HepG2 (cell line): ENCODE measurements around the gene RBMS2. TPM values are rescaled to one million over a fixed set of nuclear protein-coding genes. Genes with fewer than 3 reads are reported as not detected.

Experiments used
- ATAC-seq: fragments of 200-7000 bp; cut with Tn5 transposase; 3 replicates; pipeline ENCODE4 v1.9.1; 2020; ENCODE audit warnings: mild to moderate bottlenecking, moderate library complexity
- BruUV-seq: library from RNA; stranded (reverse); fragments of 400-500 nt; replicated peaks from 2 replicates; lab custom pipeline; 2021; lab: Mats Ljungman, UMichigan
- CTCF ChIA-PET: fragments of 300-600 bp; formaldehyde crosslinking; extraction: SDS; loops from one replicate; lab custom pipeline; 2021; ENCODE audit warnings: low total read pairs, inconsistent platforms, low intra/inter-chr PET ratio; lab: Yijun Ruan, JAX
- POLR2A ChIA-PET: fragments of 350-600 bp; sonication (Branson Sonifier 250); formaldehyde crosslinking; loops from one replicate; lab custom pipeline; 2020; ENCODE audit warnings: antibody characterized with exemption, inconsistent platforms; lab: Yijun Ruan, JAX
- DNase-seq: peaks from one replicate; pipeline ENCODE4 v3.0.0-alpha.2; 2015; ENCODE audit warnings: low spot score
- FAIRE-seq: peaks from 3 replicates; lab custom pipeline; 2011; peaks lifted over from hg19 to GRCh38; lab: Jason Lieb, UNC
- H2AFZ ChIP-seq: one replicate; pipeline ENCODE4 v1.6.1; 2011; ENCODE audit warnings: low read length, inconsistent platforms
- H3K27ac ChIP-seq: fragments of 300-600 bp; 3 replicates; pipeline ENCODE4 v1.8.0; 2011; ENCODE audit warnings: mixed run types, mild to moderate bottlenecking, mixed read lengths, low read length, inconsistent platforms; ENCODE audit not compliant: insufficient read depth; ENCODE audit errors: extremely low read length
- H3K27me3 ChIP-seq, 2 experiments: fragments of 200-600 bp in 1 of 2; 2 replicates in 1 of 2; 3 replicates in 1 of 2; pipeline versions ENCODE4 v1.6.0 to v1.8.0; 2011; ENCODE audit warnings: low read length in 2 of 2, mild to moderate bottlenecking in 2 of 2, moderate library complexity in 2 of 2, inconsistent platforms in 1 of 2; ENCODE audit not compliant: insufficient read depth in 2 of 2, control insufficient read depth in 1 of 2
- H3K36me3 ChIP-seq, 2 experiments: fragments of 200-600 bp in 1 of 2; replicated peaks in 1 of 2; 2 replicates in 1 of 2; 3 replicates in 1 of 2; pipeline versions ENCODE4 v1.5.1 to v1.8.0; 2011; ENCODE audit warnings: low read length in 2 of 2, inconsistent platforms in 1 of 2; ENCODE audit not compliant: insufficient read depth in 2 of 2, control insufficient read depth in 1 of 2
- H3K4me1 ChIP-seq: 2 replicates; pipeline ENCODE4 v1.5.1; 2012; ENCODE audit warnings: low read length, inconsistent platforms; ENCODE audit not compliant: insufficient read depth
- H3K4me2 ChIP-seq: 2 replicates; pipeline ENCODE4 v1.6.0; 2011; ENCODE audit warnings: low read depth, low read length, inconsistent platforms
- H3K4me3 ChIP-seq, 3 experiments: fragments of 200-600 bp in 1 of 3; sonication (generic), shearing (Covaris generic) in 1 of 3; replicated peaks in 1 of 3; 2 replicates each; pipeline ENCODE4 v1.5.1; 2011 to 2016; ENCODE audit warnings: low read length in 3 of 3, inconsistent platforms in 2 of 3, low read depth in 2 of 3, mild to moderate bottlenecking in 2 of 3, control low read depth in 1 of 3, mixed read lengths in 1 of 3; ENCODE audit not compliant: insufficient read depth in 1 of 3
- H3K79me2 ChIP-seq: one replicate; pipeline ENCODE4 v1.6.1; 2011; ENCODE audit warnings: low read length, inconsistent platforms; ENCODE audit not compliant: insufficient read depth
- H3K9ac ChIP-seq: 2 replicates; pipeline ENCODE4 v1.6.0; 2011; ENCODE audit warnings: mild to moderate bottlenecking, low read depth, low read length, inconsistent platforms; ENCODE audit not compliant: insufficient read depth
- H3K9me3 ChIP-seq: 2 replicates; pipeline ENCODE4 v1.5.1; 2012; ENCODE audit warnings: mild to moderate bottlenecking, low read length
- H4K20me1 ChIP-seq: 2 replicates; pipeline ENCODE4 v1.6.0; 2011; ENCODE audit warnings: inconsistent platforms, mild to moderate bottlenecking, low read length, moderate library complexity; ENCODE audit not compliant: insufficient read depth
- ASH2L ChIP-seq: fragments of 300-600, 200-600 bp; sonication (generic); IDR thresholded peaks from 2 replicates; pipeline ENCODE4 v1.7.0; 2017; ENCODE audit warnings: low read depth, mild to moderate bottlenecking, moderate library complexity, mixed read lengths, low read length; ENCODE audit not compliant: insufficient read length
- FOXJ3 ChIP-seq: sonication (generic); formaldehyde crosslinking; IDR thresholded peaks from 2 replicates; pipeline ENCODE4 v1.4.0; 2020; ENCODE audit warnings: missing genetic modification reagents, mild to moderate bottlenecking, borderline replicate concordance
- GABPA ChIP-seq, 2 experiments: IDR thresholded peaks; 2 replicates each; pipeline ENCODE4 v1.6.1; 2011 to 2016; ENCODE audit warnings: low read depth in 2 of 2, low read length in 1 of 2, missing biosample characterization in 1 of 2, missing genetic modification characterization in 1 of 2
- HNRNPL ChIP-seq: fragments of 200-400 bp; formaldehyde crosslinking; IDR thresholded peaks from 2 replicates; pipeline ENCODE4 v1.6.1; 2017; ENCODE audit warnings: mild to moderate bottlenecking, low read depth, low read length
- NFRKB ChIP-seq: fragments of 450-650 bp; IDR thresholded peaks from 2 replicates; pipeline ENCODE4 v1.6.1; 2017
- ZNF644 ChIP-seq: IDR thresholded peaks from 2 replicates; pipeline ENCODE4 v1.6.1; 2016; ENCODE audit warnings: low read depth
- WGBS: methylation state at CpG from one replicate; pipeline ENCODE4 v1.1.6; 2017; ENCODE audit warnings: low lambda C conversion rate; 5-methylcytosine and 5-hydroxymethylcytosine counted together
- in situ Hi-C: cut with HindIII; loops from 2 replicates; pipeline ENCODE4 v1.10.0; 2017; ENCODE audit warnings: low pct_unique_long_range_greater_than_20kb; ENCODE audit not compliant: extremely low pct_ligation_motif_present
- intact Hi-C: fragments of 100-400 bp; cut with micrococcal nuclease; formaldehyde crosslinking; loops from one replicate; pipeline ENCODE4 v1.10.0; 2022; ENCODE audit not compliant: unreplicated experiment
- polyA plus RNA-seq, 8 experiments: library from polyadenylated mRNA; depleted of rRNA in 3 of 8; stranded (reverse) in 7 of 8; unstranded in 1 of 8; fragments of >200 nt; fragmentation: Illumina TruSeq in 4 of 8; extraction: Trizol in 4 of 8; gene quantifications; 2 replicates each; pipeline versions ENCODE4 v1.2.1 to v1.2.3, GENCODE V29; 2011 to 2016; ENCODE audit warnings: low read depth in 4 of 8, missing spikeins in 1 of 8, mixed read lengths in 1 of 8; ENCODE audit not compliant: insufficient read depth in 1 of 8
- total RNA-seq, 5 experiments: library from RNA; depleted of rRNA; stranded (reverse); fragments of >200 nt; fragmentation: Illumina TruSeq; extraction: Trizol; gene quantifications; 2 replicates each; pipeline ENCODE4 v1.2.3, GENCODE V29; 2016; ENCODE audit warnings: low read depth in 1 of 5
- TF ChIP-seq, protein P1 (sequence below): sonication (generic); formaldehyde crosslinking; IDR thresholded peaks from 2 replicates; pipeline ENCODE4 v1.5.0; 2020; ENCODE audit warnings: mild to moderate bottlenecking, missing genetic modification reagents

RBMS2 gene
- total and polyA plus RNA-seq, 2 of the 13 experiments (the other 11 are each of a cell fraction or from before 2014, with no cell fraction given): 0.53 to 7.4 TPM

DNA sequence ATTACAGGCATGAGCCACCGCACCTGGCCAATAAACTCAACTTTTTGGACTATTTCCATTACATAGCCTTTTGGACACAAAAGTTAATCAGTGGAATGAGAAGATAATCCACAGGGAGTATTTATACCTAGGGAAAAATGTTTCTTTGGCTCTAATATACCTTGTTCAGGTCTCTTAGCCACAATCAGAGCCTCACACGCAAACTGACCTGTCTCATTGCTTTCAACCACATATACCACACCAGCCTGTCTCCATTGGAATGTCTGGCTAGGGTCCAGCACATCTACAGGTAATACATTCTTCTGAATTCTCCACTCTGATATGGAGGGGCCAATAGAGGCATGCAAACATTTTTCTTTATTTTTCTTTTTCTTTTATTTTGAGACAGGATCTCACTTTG lies 3.8 kb upstream of the RBMS2 start (continued):
- TF ChIP-seq GABPA (IDR thresholded peaks at IDR 0.05; ENCODE audit: low read depth, low read length) (no peak), GABPA (CRISPR knock-in tag; IDR thresholded peaks at IDR 0.05; ENCODE audit: low read depth) (no peak), ASH2L (no peak)

DNA sequence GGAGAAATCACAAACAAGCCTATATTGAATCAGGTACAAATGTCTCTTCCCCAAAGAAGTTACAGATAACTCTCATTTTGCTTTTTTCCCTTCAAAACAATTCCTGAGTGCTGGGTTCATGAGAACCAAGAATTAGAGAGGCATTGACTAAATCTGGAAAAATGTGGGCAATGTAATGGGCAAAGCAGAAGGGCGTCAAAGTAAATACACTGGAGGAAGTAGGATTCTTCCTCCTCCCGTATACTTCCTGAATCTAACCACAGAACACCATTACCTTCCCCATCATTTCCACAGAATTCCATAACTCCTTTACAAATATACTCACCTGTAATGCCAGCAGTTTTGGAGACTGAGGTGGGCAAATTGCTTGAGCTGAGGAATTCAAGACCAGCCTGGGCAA lies 3.0 kb upstream of the RBMS2 start:
- H3K9me3 ChIP-seq: no peaks in the 10 kb centered on the region
- TF ChIP-seq FOXJ3 (CRISPR knock-in tag) (no peak), ZNF644 (CRISPR knock-in tag) (no peak), HNRNPL (no peak), NFRKB (no peak)
- TF ChIP-seq, protein P1, sequence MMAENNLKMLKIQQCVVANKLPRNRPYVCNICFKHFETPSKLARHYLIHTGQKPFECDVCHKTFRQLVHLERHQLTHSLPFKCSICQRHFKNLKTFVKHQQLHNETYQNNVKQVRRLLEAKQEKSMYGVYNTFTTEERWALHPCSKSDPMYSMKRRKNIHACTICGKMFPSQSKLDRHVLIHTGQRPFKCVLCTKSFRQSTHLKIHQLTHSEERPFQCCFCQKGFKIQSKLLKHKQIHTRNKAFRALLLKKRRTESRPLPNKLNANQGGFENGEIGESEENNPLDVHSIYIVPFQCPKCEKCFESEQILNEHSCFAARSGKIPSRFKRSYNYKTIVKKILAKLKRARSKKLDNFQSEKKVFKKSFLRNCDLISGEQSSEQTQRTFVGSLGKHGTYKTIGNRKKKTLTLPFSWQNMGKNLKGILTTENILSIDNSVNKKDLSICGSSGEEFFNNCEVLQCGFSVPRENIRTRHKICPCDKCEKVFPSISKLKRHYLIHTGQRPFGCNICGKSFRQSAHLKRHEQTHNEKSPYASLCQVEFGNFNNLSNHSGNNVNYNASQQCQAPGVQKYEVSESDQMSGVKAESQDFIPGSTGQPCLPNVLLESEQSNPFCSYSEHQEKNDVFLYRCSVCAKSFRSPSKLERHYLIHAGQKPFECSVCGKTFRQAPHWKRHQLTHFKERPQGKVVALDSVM: no peak
- POLR2A ChIA-PET: interaction anchor here (0.6 kb wide), 1 partner anchor 112 kb away, joined by 3 read pairs; no protein-coding TSS in a partner anchor
- WGBS: 3% methylated on average over 2 of the region's 2 CpGs
- no peak overlapping the region for H3K4me2 ChIP-seq
- peaks cover 31% of the 10 kb centered on the region for H3K4me1 ChIP-seq
- in situ Hi-C loops (loop anchor here (10.0 kb wide), 1 partner anchor 56 kb away; no protein-coding TSS in a partner anchor), intact Hi-C loops (no loop called here)
- H3K9ac ChIP-seq: no peak overlapping the region
- H3K79me2 ChIP-seq: no peaks in the 10 kb centered on the region
- H3K36me3 ChIP-seq: no peaks in the 10 kb centered on the region
- no peak overlapping the region for H3K4me3 ChIP-seq
- FAIRE-seq: no peak
- H4K20me1 ChIP-seq: no peaks in the 10 kb centered on the region
- DNase-seq: peak; percentile 38
- CTCF ChIA-PET: no interaction called here
- H3K27me3 ChIP-seq: no peaks in the 10 kb centered on the region; a peak in 1 of 5 replicates
- BruUV-seq: no TSS peak
- no peak for ATAC-seq
- H2AFZ ChIP-seq: no peak overlapping the region
- no peak overlapping the region for H3K27ac ChIP-seq
